Limb (tissue), 2 donors: Measurements from ENCODE around the gene SLC25A51.

Experiments
- DNase-seq, 2 donors: peaks; one replicate each; pipeline ENCODE4 v3.0.0-alpha.2; 2016; ENCODE audit errors: extremely low spot score in 2 of 2

SLC25A51 gene

DNA sequence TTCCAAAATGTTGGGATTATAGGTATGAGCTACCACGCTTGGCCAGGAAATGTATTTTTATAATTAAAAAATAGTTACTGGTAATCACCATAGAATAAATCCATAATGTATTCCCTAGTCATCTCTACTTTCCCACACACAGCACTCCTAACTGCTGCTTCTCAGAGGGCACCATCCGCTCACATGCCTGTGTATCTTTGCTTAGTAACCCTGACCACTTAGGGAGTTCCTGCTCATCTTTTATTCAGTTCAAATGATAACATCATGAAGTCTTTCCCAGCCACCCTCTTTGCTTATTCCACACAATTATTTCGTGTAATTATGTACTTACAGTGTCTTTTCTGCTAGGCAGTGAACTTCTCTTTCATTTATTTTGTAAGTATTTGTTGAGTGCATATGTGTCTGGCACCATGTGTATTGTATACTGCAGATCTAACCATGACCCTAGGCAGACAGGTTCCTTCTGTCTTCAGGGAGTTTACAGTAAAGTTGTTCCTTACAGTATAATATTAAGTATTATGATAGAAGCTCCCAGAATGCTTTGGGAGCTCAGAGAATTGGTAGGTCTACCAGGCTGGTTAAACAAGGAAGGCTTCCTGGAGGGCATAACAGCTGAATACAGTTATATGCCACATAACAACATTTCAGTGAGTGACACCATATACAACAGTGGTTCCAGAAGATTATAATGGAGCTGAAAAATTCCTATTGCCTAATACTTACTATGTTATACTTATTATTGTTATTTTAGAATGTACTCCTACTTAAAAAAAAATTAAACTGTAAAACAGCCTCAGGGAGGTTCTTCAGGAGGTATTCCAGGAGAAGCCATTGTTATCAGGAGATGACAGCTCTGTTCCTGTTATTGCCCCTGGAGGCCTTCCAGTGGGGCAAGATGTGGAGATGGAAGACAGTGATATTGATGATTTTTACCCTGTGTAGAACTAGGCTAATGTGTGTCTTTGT lies 64.1 kb downstream of the SLC25A51 start:
- DNase-seq, result no peak
